ENCODE data around the gene VAV1. TPM values are rescaled to one million over a fixed set of nuclear protein-coding genes. Genes with fewer than 3 reads are reported as not detected.

The VAV1 gene
- total and polyA plus RNA-seq, 2 of the 13 experiments (the other 11 are each of a cell fraction or from before 2014, with no cell fraction given), result not detected

DNA sequence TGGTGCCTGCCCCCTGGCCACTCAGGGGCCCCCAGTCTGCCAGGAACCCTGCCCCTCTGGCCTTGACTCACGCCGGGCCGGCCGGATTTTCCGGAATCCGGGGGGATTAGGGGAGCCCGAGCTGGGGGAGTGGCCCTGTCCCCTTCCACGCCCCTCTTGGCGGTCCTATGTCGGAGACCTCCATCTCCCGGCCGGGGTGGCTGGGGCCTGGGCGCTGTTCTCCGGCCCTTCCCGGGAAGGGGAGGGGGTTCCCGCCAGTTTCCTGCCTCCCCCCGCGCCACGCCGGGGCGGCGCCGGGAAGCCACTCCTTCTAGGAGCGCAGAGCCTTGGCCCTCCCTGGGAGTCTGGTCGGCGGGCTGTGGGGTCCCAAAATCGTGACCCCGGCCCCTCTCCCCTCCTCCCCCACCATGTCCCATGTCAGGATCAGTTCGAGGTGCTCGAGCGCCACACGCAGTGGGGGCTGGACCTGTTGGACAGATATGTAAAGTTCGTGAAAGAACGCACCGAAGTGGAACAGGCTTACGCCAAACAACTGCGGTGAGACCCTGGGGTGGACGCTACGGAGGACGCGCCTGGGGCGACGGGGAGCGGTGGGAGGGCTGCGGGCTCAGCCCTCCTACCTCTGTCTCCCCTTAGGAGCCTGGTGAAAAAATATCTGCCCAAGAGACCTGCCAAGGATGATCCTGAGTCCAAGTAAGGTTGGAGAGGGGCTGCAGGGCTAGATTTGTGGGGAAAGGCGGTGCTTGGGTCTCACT, 31.7 kb upstream of the VAV1 start (continued):
- TF ChIP-seq, protein P1, sequence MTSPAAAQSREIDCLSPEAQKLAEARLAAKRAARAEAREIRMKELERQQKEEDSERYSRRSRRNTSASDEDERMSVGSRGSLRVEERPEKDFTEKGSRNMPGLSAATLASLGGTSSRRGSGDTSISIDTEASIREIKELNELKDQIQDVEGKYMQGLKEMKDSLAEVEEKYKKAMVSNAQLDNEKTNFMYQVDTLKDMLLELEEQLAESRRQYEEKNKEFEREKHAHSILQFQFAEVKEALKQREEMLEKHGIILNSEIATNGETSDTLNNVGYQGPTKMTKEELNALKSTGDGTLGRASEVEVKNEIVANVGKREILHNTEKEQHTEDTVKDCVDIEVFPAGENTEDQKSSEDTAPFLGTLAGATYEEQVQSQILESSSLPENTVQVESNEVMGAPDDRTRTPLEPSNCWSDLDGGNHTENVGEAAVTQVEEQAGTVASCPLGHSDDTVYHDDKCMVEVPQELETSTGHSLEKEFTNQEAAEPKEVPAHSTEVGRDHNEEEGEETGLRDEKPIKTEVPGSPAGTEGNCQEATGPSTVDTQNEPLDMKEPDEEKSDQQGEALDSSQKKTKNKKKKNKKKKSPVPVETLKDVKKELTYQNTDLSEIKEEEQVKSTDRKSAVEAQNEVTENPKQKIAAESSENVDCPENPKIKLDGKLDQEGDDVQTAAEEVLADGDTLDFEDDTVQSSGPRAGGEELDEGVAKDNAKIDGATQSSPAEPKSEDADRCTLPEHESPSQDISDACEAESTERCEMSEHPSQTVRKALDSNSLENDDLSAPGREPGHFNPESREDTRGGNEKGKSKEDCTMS (CRISPR knock-in tag; conservative IDR thresholded peaks at IDR 0.05), result no peak
- TF ChIP-seq ZFP82 (CRISPR knock-in tag; IDR thresholded peaks at IDR 0.05; ENCODE audit: borderline replicate concordance) (no peak), GABPB1 (CRISPR knock-in tag; IDR thresholded peaks at IDR 0.05) (peak; percentile 75), ZNF883 (CRISPR knock-in tag; IDR thresholded peaks at IDR 0.05; ENCODE audit: not compliant biosample characterization) (no peak), TARDBP (CRISPR knock-in tag; IDR thresholded peaks at IDR 0.05) (peak; percentile 47), JDP2 (CRISPR knock-in tag; IDR thresholded peaks at IDR 0.05; ENCODE audit: borderline replicate concordance) (no peak), TOPORS (CRISPR knock-in tag; IDR thresholded peaks at IDR 0.05) (0 out of 2 replicates have a peak, but pooled peaks have one; percentile 19), NR2F6 (IDR thresholded peaks at IDR 0.05) (peak; percentile 36; the same call in 1 of the 2 replicates), NR2F6 (CRISPR knock-in tag; IDR thresholded peaks at IDR 0.05) (peak; percentile 75), ZNF737 (CRISPR knock-in tag; IDR thresholded peaks at IDR 0.05; ENCODE audit: borderline replicate concordance) (no peak), SAP130 (CRISPR knock-in tag; IDR thresholded peaks at IDR 0.05; ENCODE audit: low read depth) (peak; percentile 56), RFX3 (CRISPR knock-in tag; IDR thresholded peaks at IDR 0.05) (no peak), ZBTB1 (CRISPR knock-in tag; IDR thresholded peaks at IDR 0.05; ENCODE audit: borderline replicate concordance) (no peak), ELF4 (CRISPR knock-in tag; IDR thresholded peaks at IDR 0.05; ENCODE audit: borderline replicate concordance) (no peak), NFKBIZ (CRISPR knock-in tag; IDR thresholded peaks at IDR 0.05) (no peak), YEATS2 (CRISPR knock-in tag; IDR thresholded peaks at IDR 0.05; ENCODE audit: borderline replicate concordance) (peak; percentile 69; the same call in 1 of the 2 replicates)
- TF ChIP-seq, protein P2, sequence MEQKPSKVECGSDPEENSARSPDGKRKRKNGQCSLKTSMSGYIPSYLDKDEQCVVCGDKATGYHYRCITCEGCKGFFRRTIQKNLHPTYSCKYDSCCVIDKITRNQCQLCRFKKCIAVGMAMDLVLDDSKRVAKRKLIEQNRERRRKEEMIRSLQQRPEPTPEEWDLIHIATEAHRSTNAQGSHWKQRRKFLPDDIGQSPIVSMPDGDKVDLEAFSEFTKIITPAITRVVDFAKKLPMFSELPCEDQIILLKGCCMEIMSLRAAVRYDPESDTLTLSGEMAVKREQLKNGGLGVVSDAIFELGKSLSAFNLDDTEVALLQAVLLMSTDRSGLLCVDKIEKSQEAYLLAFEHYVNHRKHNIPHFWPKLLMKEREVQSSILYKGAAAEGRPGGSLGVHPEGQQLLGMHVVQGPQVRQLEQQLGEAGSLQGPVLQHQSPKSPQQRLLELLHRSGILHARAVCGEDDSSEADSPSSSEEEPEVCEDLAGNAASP (CRISPR knock-in tag; IDR thresholded peaks at IDR 0.05; ENCODE audit: borderline replicate concordance), result peak; percentile 54
- TF ChIP-seq, protein P3, sequence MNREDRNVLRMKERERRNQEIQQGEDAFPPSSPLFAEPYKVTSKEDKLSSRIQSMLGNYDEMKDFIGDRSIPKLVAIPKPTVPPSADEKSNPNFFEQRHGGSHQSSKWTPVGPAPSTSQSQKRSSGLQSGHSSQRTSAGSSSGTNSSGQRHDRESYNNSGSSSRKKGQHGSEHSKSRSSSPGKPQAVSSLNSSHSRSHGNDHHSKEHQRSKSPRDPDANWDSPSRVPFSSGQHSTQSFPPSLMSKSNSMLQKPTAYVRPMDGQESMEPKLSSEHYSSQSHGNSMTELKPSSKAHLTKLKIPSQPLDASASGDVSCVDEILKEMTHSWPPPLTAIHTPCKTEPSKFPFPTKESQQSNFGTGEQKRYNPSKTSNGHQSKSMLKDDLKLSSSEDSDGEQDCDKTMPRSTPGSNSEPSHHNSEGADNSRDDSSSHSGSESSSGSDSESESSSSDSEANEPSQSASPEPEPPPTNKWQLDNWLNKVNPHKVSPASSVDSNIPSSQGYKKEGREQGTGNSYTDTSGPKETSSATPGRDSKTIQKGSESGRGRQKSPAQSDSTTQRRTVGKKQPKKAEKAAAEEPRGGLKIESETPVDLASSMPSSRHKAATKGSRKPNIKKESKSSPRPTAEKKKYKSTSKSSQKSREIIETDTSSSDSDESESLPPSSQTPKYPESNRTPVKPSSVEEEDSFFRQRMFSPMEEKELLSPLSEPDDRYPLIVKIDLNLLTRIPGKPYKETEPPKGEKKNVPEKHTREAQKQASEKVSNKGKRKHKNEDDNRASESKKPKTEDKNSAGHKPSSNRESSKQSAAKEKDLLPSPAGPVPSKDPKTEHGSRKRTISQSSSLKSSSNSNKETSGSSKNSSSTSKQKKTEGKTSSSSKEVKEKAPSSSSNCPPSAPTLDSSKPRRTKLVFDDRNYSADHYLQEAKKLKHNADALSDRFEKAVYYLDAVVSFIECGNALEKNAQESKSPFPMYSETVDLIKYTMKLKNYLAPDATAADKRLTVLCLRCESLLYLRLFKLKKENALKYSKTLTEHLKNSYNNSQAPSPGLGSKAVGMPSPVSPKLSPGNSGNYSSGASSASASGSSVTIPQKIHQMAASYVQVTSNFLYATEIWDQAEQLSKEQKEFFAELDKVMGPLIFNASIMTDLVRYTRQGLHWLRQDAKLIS (CRISPR knock-in tag; IDR thresholded peaks at IDR 0.05), result no peak
- TF ChIP-seq, protein P4, sequence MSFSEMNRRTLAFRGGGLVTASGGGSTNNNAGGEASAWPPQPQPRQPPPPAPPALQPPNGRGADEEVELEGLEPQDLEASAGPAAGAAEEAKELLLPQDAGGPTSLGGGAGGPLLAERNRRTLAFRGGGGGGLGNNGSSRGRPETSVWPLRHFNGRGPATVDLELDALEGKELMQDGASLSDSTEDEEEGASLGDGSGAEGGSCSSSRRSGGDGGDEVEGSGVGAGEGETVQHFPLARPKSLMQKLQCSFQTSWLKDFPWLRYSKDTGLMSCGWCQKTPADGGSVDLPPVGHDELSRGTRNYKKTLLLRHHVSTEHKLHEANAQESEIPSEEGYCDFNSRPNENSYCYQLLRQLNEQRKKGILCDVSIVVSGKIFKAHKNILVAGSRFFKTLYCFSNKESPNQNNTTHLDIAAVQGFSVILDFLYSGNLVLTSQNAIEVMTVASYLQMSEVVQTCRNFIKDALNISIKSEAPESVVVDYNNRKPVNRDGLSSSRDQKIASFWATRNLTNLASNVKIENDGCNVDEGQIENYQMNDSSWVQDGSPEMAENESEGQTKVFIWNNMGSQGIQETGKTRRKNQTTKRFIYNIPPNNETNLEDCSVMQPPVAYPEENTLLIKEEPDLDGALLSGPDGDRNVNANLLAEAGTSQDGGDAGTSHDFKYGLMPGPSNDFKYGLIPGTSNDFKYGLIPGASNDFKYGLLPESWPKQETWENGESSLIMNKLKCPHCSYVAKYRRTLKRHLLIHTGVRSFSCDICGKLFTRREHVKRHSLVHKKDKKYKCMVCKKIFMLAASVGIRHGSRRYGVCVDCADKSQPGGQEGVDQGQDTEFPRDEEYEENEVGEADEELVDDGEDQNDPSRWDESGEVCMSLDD (CRISPR knock-in tag; IDR thresholded peaks at IDR 0.05; ENCODE audit: borderline replicate concordance), result peak; percentile 88
